Heart right ventricle (tissue), 16 donors: ENCODE measurements around the gene SYTL1. TPM values are rescaled to one million over a fixed set of nuclear protein-coding genes. Genes with fewer than 3 reads are reported as not detected.

ENCODE experiments used
- ATAC-seq, 8 donors: fragments of 200-7000 bp; cut with Tn5 transposase; one replicate each; pipeline ENCODE4 v1.9.1; 2020; ENCODE audit warnings: mild to moderate bottlenecking in 8 of 8, moderate library complexity in 8 of 8, moderate number of reproducible peaks in 1 of 8
- DNase-seq, 2 donors: peaks; one replicate each; pipeline ENCODE4 v3.0.0-alpha.2; 2020
- H3K27ac ChIP-seq, 10 donors: fragments of 200-600 bp; sonication (generic) in 2 of 10; one replicate each; pipeline versions ENCODE4 v1.5.0 to v1.8.0; 2020 to 2022; ENCODE audit warnings: mild to moderate bottlenecking in 3 of 10
- H3K27me3 ChIP-seq, 7 donors: fragments of 200-600 bp; one replicate each; pipeline ENCODE4 v1.8.0; 2021 to 2022; ENCODE audit warnings: mild to moderate bottlenecking in 2 of 7
- H3K36me3 ChIP-seq, 9 donors: fragments of 200-600 bp; sonication (generic) in 1 of 9; one replicate each; pipeline versions ENCODE4 v1.5.0 to v1.8.0; 2020 to 2022; ENCODE audit warnings: mild to moderate bottlenecking in 2 of 9
- H3K4me1 ChIP-seq, 9 donors: fragments of 200-600 bp; sonication (generic) in 1 of 9; one replicate each; pipeline versions ENCODE4 v1.5.0 to v1.8.0; 2020 to 2022; ENCODE audit warnings: mild to moderate bottlenecking in 4 of 9
- H3K4me3 ChIP-seq, 10 donors: fragments of 200-600 bp; sonication (generic) in 2 of 10; one replicate each; pipeline versions ENCODE4 v1.5.0 to v1.8.0; 2020 to 2022; ENCODE audit warnings: mild to moderate bottlenecking in 7 of 10, moderate library complexity in 2 of 10
- H3K9me3 ChIP-seq, 11 donors: fragments of 200-600 bp in 10 of 11; sonication (generic) in 2 of 11; one replicate each; pipeline versions ENCODE4 v1.5.0 to v1.8.0; 2013 to 2022; ENCODE audit warnings: mild to moderate bottlenecking in 2 of 11, control low read depth in 1 of 11, moderate library complexity in 1 of 11
- WGBS, 2 donors: extraction: QIAGEN DNeasy Blood & Tissue Kit; methylation state at CpG; one replicate each; pipeline ENCODE4 v1.1.7; 2013; ENCODE audit warnings: inconsistent platforms in 1 of 2; 5-methylcytosine and 5-hydroxymethylcytosine counted together
- intact Hi-C, 10 donors: fragments of 100-400 bp; cut with DNase I; formaldehyde crosslinking; loops; one replicate each; pipeline versions ENCODE4 v1.11.1 to v1.14.2; 2022
- polyA plus RNA-seq, 2 donors: library from polyadenylated mRNA; stranded (reverse); fragments of 200-250 nt; gene quantifications; one replicate each; pipeline ENCODE4 v1.2.3, GENCODE V29; 2013
- total RNA-seq, 10 donors: library from RNA; stranded (reverse); fragmentation: NEBNext Ultra II Directional in 3 of 10; extraction: Animal tissue kit (Norgen Biotek cat#: 25700) in 3 of 10; gene quantifications; one replicate each; pipeline versions ENCODE4 v1.2.1 to v1.2.4, GENCODE V29; 2021 to 2023
- TF ChIP-seq, protein P1 (sequence below), 9 donors: fragments of 200-600 bp; sonication (generic) in 2 of 9; IDR thresholded peaks; one replicate each; pipeline versions ENCODE4 v1.5.0 to v1.8.0; 2021 to 2022; ENCODE audit warnings: antibody characterized with exemption in 9 of 9, mild to moderate bottlenecking in 5 of 9, moderate library complexity in 1 of 9
- donor health status: Arrhythmogenic right ventricular cardiomyopathy.
- donor health status: ischemic (EF 13 %, LVEDD 7.1; RV severe dilation, severe dysfunction).
- donor health status: healthy with polysubstance abuse.
- donor health status: DM: no; HTN: yes; CAD: no.
- donor health status: DM: no; HTN: no; CAD: no.
- donor health status: ischemic (EF 25% LVEDD 6.9; RV normal size, moderate dysfunction).
- donor health status: ischemic (EF 25% LVEDD 5.7; RV mildly dilated, moderate dysfunction).
- donor health status: healthy.
- donor health status: DM: yes; HTN: yes; CAD: no.
- donor health status: Ischemic cardiomyopathy.
- donor health status: ischemic (EF 35%, LVEDD 5.7; RV mildly dilated, moderate dysfunction).
- donor health status: nonischemic (EF 11% LVEDD 7.7; RV severe dilation, severe dysfunction).
- donor health status: DM: yes; HTN: yes; CAD: no.
- donor health status: PGD.
- donor health status: ischemic (EF 29% LVEDD 5.4; RV normal size, mild dysfunction).
- donor health status: nonischemic (EF 23%, LVEDD 6.1; RV moderate dilation, normal function).

The SYTL1 gene
- total and polyA plus RNA-seq, 12 donors = 0.30 to 4.3 (median 0.68) TPM

DNA sequence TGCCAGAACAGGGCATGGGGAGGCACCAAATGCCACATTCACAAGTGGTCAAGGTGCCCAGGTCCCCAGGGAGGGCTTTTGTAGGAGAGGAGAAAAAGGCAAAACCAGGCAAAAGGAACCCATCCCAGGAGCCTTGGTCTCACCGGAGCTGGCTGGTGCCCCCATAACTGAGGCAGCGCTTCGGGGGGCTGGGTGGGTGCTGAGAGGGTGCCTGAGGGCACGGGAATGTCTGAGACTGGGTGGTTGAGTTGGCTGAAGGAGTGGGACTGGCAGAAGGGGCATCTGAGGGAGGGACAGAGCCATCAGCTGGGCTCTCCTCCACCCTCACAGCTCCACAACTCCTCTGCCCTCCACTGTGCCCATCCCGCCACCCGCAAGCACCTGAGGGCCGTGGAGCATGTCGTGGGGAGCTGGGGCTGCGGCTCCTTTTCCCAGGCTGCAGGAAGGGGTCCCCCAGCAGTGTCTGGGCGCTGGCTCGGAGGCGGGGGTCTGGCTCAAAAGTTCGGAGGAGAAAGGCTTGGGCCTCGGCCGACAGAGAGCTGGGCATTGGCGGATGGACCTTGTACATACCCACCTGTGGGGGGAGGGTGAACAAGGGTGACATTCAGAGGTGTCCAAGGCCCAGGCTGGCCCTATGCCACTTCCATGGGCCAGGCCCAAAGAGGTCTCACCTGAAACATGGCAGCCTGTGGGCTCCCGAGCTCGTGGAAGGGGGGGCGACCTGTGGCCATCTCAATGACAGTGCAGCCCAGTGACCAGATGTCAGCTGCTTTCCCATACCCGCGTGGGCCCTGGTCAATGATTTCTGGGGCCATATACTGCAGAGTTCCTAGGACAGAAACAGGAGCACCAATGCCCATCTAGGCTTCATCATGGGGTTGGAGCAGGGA lies 16.5 kb downstream of the SYTL1 start:
- WGBS, 2 donors = 95% methylated on average over 21 of the region's 21 CpGs
- Histone ChIP-seq H3K27me3 (no peaks in the 10 kb centered on the region), H3K27ac (no peak overlapping the region), H3K4me1 (peaks cover 0 to 29% (median 10%) of the 10 kb centered on the region in 9 donors), H3K9me3 (no peaks in the 10 kb centered on the region), H3K36me3 (peaks cover 12 to 100% (median 64%) of the 10 kb centered on the region in 9 donors), H3K4me3 (no peak overlapping the region)
- intact Hi-C loops = loop anchor here in 8 of 10 donors (5.0 to 10.0 kb wide), 2 partner anchors 34 to 53 kb away; partner anchors contain the start of gene GPR3 (in 8 of the 8)
- TF ChIP-seq, protein P1, sequence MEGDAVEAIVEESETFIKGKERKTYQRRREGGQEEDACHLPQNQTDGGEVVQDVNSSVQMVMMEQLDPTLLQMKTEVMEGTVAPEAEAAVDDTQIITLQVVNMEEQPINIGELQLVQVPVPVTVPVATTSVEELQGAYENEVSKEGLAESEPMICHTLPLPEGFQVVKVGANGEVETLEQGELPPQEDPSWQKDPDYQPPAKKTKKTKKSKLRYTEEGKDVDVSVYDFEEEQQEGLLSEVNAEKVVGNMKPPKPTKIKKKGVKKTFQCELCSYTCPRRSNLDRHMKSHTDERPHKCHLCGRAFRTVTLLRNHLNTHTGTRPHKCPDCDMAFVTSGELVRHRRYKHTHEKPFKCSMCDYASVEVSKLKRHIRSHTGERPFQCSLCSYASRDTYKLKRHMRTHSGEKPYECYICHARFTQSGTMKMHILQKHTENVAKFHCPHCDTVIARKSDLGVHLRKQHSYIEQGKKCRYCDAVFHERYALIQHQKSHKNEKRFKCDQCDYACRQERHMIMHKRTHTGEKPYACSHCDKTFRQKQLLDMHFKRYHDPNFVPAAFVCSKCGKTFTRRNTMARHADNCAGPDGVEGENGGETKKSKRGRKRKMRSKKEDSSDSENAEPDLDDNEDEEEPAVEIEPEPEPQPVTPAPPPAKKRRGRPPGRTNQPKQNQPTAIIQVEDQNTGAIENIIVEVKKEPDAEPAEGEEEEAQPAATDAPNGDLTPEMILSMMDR (IDR thresholded peaks at IDR 0.05) = no peak
- DNase-seq = no peak
- ATAC-seq = no peak

DNA sequence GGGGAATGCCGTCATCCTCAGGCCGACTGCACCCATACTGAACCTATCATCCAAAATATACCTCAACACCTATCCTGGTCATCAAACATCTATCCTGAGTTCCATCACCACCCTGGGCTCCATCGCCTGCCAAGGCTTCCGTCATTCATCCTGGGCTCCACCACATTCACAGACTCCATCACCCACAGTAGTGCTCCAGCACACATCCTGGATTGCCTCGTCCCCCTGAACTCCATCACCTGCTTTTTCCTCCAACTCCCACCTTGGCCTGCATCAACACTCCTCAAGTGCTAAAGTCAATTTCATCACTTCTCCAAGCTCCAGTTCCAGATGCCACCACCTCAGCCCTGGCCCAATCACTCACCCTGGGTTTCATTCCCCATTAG lies 17.1 kb downstream of the SYTL1 start:
- TF ChIP-seq, protein P1 (IDR thresholded peaks at IDR 0.05) = no peak
- Histone ChIP-seq H3K4me1 (peaks cover 0 to 29% (median 10%) of the 10 kb centered on the region in 9 donors), H3K36me3 (peaks cover 14 to 100% (median 71%) of the 10 kb centered on the region in 9 donors), H3K9me3 (no peaks in the 10 kb centered on the region), H3K27ac (no peak overlapping the region), H3K4me3 (no peak overlapping the region), H3K27me3 (no peaks in the 10 kb centered on the region)
- intact Hi-C loops = loop anchor here in 8 of 10 donors (5.0 to 10.0 kb wide), 2 partner anchors 33 to 54 kb away; partner anchors contain the start of gene GPR3 (in 8 of the 8)
- WGBS, 2 donors = 98 to 99% methylated on average over 5 of the region's 5 CpGs
- ATAC-seq (no peak), DNase-seq (no peak)

DNA sequence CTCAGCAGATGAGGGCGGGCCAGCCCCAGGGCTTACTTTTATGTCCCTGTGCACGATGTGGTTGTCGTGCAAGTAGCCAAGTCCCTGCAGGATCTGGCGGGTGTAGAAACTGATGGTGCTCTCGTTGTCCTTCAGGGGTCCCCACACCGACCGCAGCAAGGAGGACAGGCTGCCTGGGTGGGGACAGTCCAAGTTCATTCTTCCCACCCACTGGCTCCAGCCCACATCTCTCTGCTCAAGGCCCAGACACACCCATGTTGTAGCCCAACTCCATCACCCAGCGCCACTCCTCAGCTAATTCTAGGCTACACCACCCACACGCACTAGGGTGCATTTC lies 18.0 kb downstream of the SYTL1 start:
- intact Hi-C loops = loop anchor here in 8 of 10 donors (5.0 to 10.0 kb wide), 3 partner anchors 32 to 55 kb away; partner anchors contain the start of gene GPR3 (in 8 of the 8)
- Histone ChIP-seq H3K9me3 (no peaks in the 10 kb centered on the region), H3K4me3 (peak overlapping the region in 6 of 10 donors; percentile 21 to 50 (median 43)), H3K4me1 (peaks cover 7 to 35% (median 19%) of the 10 kb centered on the region in 9 donors), H3K36me3 (peaks cover 14 to 100% (median 74%) of the 10 kb centered on the region in 9 donors), H3K27me3 (no peaks in the 10 kb centered on the region), H3K27ac (no peak overlapping the region)
- no peak for ATAC-seq
- 70 to 71% methylated on average over 9 of the region's 9 CpGs for WGBS, 2 donors
- DNase-seq = no peak
- TF ChIP-seq, protein P1 (IDR thresholded peaks at IDR 0.05) = no peak

DNA sequence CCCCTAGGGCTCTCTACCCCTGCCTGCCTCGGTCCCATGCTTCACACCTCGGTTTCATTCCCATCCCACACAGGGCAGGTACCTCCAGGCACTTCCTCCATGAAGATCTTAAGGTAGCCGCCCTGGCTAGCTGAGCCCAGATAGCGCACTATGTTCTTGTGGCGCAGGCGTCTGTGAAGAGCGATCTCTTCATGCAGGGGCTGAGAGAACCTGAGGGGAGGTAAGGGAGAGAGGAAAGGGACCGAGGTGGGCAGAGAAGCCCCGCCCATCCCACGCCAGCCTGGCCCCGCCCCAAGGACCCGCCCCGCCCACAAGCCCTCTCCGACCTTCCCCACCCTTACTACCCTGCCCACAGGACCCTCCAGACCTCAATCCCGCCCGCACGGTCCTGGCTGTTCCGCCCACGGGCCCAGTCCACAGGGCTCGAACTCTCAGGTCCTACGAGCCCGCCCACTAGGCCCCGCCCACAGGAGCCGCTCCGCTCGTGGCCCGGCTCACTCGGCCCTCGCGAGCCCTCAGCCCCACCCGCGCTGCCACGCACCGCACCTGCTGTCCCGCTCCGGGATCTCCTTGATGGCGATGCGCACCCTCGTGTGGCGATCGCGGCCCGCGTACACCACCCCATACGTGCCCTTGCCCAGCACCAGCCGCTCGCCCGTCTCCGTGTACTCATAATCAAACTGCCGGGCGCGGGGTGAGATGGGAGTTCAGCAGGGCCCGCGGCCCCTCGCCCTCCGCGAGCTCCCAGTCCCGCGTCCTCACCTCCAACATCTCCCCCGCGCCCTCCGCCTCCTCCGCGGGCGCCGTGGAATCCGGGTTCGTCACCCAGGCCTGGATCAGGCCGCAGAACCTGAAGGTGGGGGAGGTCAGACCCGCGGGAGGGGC lies 18.6 kb downstream of the SYTL1 start:
- ATAC-seq = peak in 2 of 8 donors; percentile 6 to 10
- TF ChIP-seq, protein P1 (IDR thresholded peaks at IDR 0.05) = no peak
- 41 to 49% methylated on average over 67 to 71 of the region's 71 CpGs for WGBS, 2 donors
- no peak overlapping the region for H3K27ac ChIP-seq
- H3K36me3 ChIP-seq = peaks cover 14 to 94% (median 69%) of the 10 kb centered on the region in 9 donors
- peak overlapping the region in 8 of 10 donors; percentile 18 to 50 (median 41) for H3K4me3 ChIP-seq
- H3K27me3 ChIP-seq = no peaks in the 10 kb centered on the region
- H3K9me3 ChIP-seq = no peaks in the 10 kb centered on the region
- intact Hi-C loops = loop anchor here in 1 of 10 donors (5.0 kb wide), 1 partner anchor 33 kb away; no protein-coding TSS in a partner anchor
- DNase-seq = no peak
- peaks cover 12 to 41% (median 22%) of the 10 kb centered on the region in 9 donors for H3K4me1 ChIP-seq
